GM19043 (cell line): ENCODE results near the gene PROSER2.
"Not testable (repeated sequence)": the region's sequence is repeated elsewhere in the genome, so short reads cannot be mapped to it uniquely, and the experiment has no call there.

Experiments used
- ATAC-seq: cut with Tn5 transposase; IDR thresholded peaks from one replicate; pipeline ENCODE4 v1.9.1; 2021; ENCODE audit warnings: low read depth; ENCODE audit not compliant: unreplicated experiment

The PROSER2 gene

GRCh38 chr10:11830836-11831519 lies 7.8 kb downstream of the PROSER2 start:
- no peak for ATAC-seq

GRCh38 chr10:11831520-11831951 lies 8.4 kb downstream of the PROSER2 start:
- ATAC-seq = no peak

GRCh38 chr10:11832042-11832441 lies 8.9 kb downstream of the PROSER2 start:
- no peak for ATAC-seq

- ATAC-seq = no peak
Measured at GRCh38 chr10:11835061-11835460, 11.9 kb downstream of the PROSER2 start.

GRCh38 chr10:11835704-11836103 lies 12.5 kb downstream of the PROSER2 start:
- ATAC-seq = no peak

GRCh38 chr10:11837372-11838161 lies 14.4 kb downstream of the PROSER2 start:
- ATAC-seq = no peak

- ATAC-seq = no peak
Measured at GRCh38 chr10:11838298-11838852, 15.2 kb downstream of the PROSER2 start.

- ATAC-seq = no peak
Measured at GRCh38 chr10:11841375-11841774, 18.2 kb downstream of the PROSER2 start.

- ATAC-seq = no peak
Measured at GRCh38 chr10:11842411-11842810, 19.3 kb downstream of the PROSER2 start.

GRCh38 chr10:11845113-11845512 lies 22.0 kb downstream of the PROSER2 start:
- no peak for ATAC-seq

- ATAC-seq = no peak
Measured at GRCh38 chr10:11846542-11846941, 23.4 kb downstream of the PROSER2 start.

GRCh38 chr10:11849277-11849676 lies 26.1 kb downstream of the PROSER2 start:
- no peak for ATAC-seq

GRCh38 chr10:11849911-11850310 lies 26.8 kb downstream of the PROSER2 start:
- no peak for ATAC-seq

- no peak for ATAC-seq
Measured at GRCh38 chr10:11851910-11852309, 28.8 kb downstream of the PROSER2 start.

- ATAC-seq = not testable (repeated sequence)
Measured at GRCh38 chr10:11852637-11853036, 29.5 kb downstream of the PROSER2 start.

- ATAC-seq = no peak
Measured at GRCh38 chr10:11853468-11853867, 30.3 kb downstream of the PROSER2 start.

GRCh38 chr10:11854301-11854700 lies 31.1 kb downstream of the PROSER2 start:
- ATAC-seq = no peak

GRCh38 chr10:11856089-11856488 lies 32.9 kb downstream of the PROSER2 start:
- no peak for ATAC-seq

- ATAC-seq = no peak
Measured at GRCh38 chr10:11856678-11857077, 33.5 kb downstream of the PROSER2 start.

GRCh38 chr10:11858093-11858492 lies 34.9 kb downstream of the PROSER2 start:
- no peak for ATAC-seq

- ATAC-seq = no peak
Measured at GRCh38 chr10:11861341-11861740, 38.2 kb downstream of the PROSER2 start.
